Endothelial cell (in vitro differentiated cells): Measurements from ENCODE around the gene WDR76. TPM values are rescaled to one million over a fixed set of nuclear protein-coding genes. Genes with fewer than 3 reads are reported as not detected.

ENCODE experiments used
- DNase-seq: peaks from one replicate; pipeline ENCODE4 v3.0.0; 2021; ENCODE audit warnings: low spot score
- H3K27ac Mint-ChIP-seq: one replicate; pipeline ENCODE4 v1.8.0; 2021; ENCODE audit warnings: mixed read lengths, inconsistent platforms; ENCODE audit not compliant: unreplicated experiment
- H3K27me3 Mint-ChIP-seq: one replicate; pipeline ENCODE4 v1.8.0; 2021; ENCODE audit warnings: mild to moderate bottlenecking, moderate library complexity, mixed read lengths, inconsistent platforms; ENCODE audit not compliant: unreplicated experiment
- H3K36me3 Mint-ChIP-seq: one replicate; pipeline ENCODE4 v1.8.0; 2021; ENCODE audit warnings: mild to moderate bottlenecking, low read depth, mixed read lengths, inconsistent platforms; ENCODE audit not compliant: unreplicated experiment
- H3K4me1 Mint-ChIP-seq: one replicate; pipeline ENCODE4 v1.8.0; 2021; ENCODE audit warnings: mild to moderate bottlenecking, mixed read lengths, inconsistent platforms; ENCODE audit not compliant: unreplicated experiment
- H3K4me3 Mint-ChIP-seq: one replicate; pipeline ENCODE4 v1.8.0; 2021; ENCODE audit warnings: mild to moderate bottlenecking, mixed read lengths, inconsistent platforms; ENCODE audit not compliant: unreplicated experiment
- H3K9me3 Mint-ChIP-seq: one replicate; pipeline ENCODE4 v1.8.0; 2021; ENCODE audit warnings: mixed read lengths, inconsistent platforms; ENCODE audit not compliant: unreplicated experiment
- CTCF ChIP-seq: fragments of 200-600 bp; sonication (generic); IDR thresholded peaks from one replicate; pipeline ENCODE4 v1.5.0; 2021; ENCODE audit warnings: antibody characterized with exemption; ENCODE audit not compliant: unreplicated experiment
- total RNA-seq: library from RNA; stranded (reverse); fragmentation: NEBNext Ultra II Directional; extraction: Animal tissue kit (Norgen Biotek cat#: 25700); gene quantifications from one replicate; pipeline ENCODE4 v1.2.1, GENCODE V29; 2021; ENCODE audit not compliant: unreplicated experiment

WDR76 gene
- total RNA-seq, 1 donor from 2014 or later = 4.8 TPM

GRCh38 chr15:43872416-43873020 is 45.7 kb downstream of the WDR76 start:
- no peaks in the 10 kb centered on the region for H3K9me3 Mint-ChIP-seq
- peak; percentile 55 for TF ChIP-seq CTCF
- H3K4me1 Mint-ChIP-seq = no peaks in the 10 kb centered on the region
- H3K4me3 Mint-ChIP-seq = no peak overlapping the region
- DNase-seq = peak; percentile 70
- no peaks in the 10 kb centered on the region for H3K27me3 Mint-ChIP-seq
- H3K36me3 Mint-ChIP-seq = no peaks in the 10 kb centered on the region
- H3K27ac Mint-ChIP-seq = no peak overlapping the region

GRCh38 chr15:43873651-43874050 is 46.8 kb downstream of the WDR76 start:
- Mint-ChIP-seq H3K9me3 (no peaks in the 10 kb centered on the region), H3K36me3 (no peaks in the 10 kb centered on the region), H3K4me1 (no peaks in the 10 kb centered on the region), H3K27ac (no peak overlapping the region), H3K4me3 (no peak overlapping the region), H3K27me3 (no peaks in the 10 kb centered on the region)
- DNase-seq = no peak
- no peak for TF ChIP-seq CTCF

DNA sequence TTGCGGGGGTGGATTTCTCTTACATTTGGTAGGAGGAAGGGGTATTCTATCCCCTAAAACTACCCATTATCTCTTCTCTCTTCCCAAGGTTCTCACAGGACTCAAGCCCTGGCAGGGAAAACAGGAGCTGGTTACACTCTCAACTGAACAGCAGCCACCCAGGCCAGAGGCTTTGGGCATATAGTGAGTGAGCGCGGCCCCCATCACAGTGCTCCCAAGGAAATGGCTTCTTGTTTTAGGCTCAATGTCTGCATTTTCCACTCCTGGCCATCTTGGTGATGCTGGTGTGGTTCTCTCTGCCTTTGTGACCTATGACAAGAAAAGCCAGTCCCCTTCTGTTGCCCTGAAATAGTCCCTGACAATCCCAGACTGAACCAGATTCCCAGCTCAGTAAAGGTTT is 50.1 kb downstream of the WDR76 start:
- TF ChIP-seq CTCF = no peak
- H3K4me3 Mint-ChIP-seq = no peak overlapping the region
- H3K9me3 Mint-ChIP-seq = no peaks in the 10 kb centered on the region
- no peak for DNase-seq
- H3K27ac Mint-ChIP-seq = no peak overlapping the region
- peaks cover 12% of the 10 kb centered on the region for H3K4me1 Mint-ChIP-seq
- H3K36me3 Mint-ChIP-seq = no peaks in the 10 kb centered on the region
- H3K27me3 Mint-ChIP-seq = no peaks in the 10 kb centered on the region

DNA sequence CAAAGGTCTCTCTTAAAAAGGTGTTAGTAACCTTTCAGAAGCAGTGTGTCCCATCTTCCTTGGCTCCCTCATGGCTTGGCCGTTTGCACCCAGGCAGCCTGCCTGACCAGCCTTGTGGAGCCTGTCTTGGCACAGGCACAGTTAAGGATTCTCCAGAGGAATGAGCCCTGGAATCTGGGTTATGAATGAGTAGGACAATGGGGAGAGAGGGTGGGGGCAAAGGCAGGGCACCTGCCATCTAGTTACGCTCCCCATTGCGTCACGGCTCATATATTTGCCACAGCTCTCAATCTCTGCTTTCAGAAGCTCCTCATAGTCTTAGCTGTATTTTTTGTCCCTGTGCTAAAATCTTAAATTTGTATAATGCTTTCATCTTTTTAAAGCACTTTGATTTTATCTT is 50.6 kb downstream of the WDR76 start:
- no peak overlapping the region for H3K27ac Mint-ChIP-seq
- no peak overlapping the region for H3K4me3 Mint-ChIP-seq
- no peak for DNase-seq
- TF ChIP-seq CTCF = no peak
- no peaks in the 10 kb centered on the region for H3K9me3 Mint-ChIP-seq
- H3K4me1 Mint-ChIP-seq = peaks cover 13% of the 10 kb centered on the region
- H3K27me3 Mint-ChIP-seq = no peaks in the 10 kb centered on the region
- no peaks in the 10 kb centered on the region for H3K36me3 Mint-ChIP-seq

GRCh38 chr15:43878446-43878845 is 51.6 kb downstream of the WDR76 start:
- no peaks in the 10 kb centered on the region for H3K9me3 Mint-ChIP-seq
- H3K27ac Mint-ChIP-seq = no peak overlapping the region
- no peak overlapping the region for H3K4me3 Mint-ChIP-seq
- H3K27me3 Mint-ChIP-seq = no peaks in the 10 kb centered on the region
- peaks cover 13% of the 10 kb centered on the region for H3K4me1 Mint-ChIP-seq
- DNase-seq = no peak
- no peaks in the 10 kb centered on the region for H3K36me3 Mint-ChIP-seq
- TF ChIP-seq CTCF = no peak
